GDM1 (cell line): ENCODE measurements around the gene FBXO22.
A peak's percentile ranks its signal among the peaks of the same experiment; 100 is the strongest.
"Not testable (repeated sequence)": the region's sequence is repeated elsewhere in the genome, so short reads cannot be mapped to it uniquely, and the experiment has no call there.

Experiments
- DNase-seq: peaks from one replicate; lab custom pipeline; 2025; lab: John Stamatoyannopoulos, UW

FBXO22 gene

DNA sequence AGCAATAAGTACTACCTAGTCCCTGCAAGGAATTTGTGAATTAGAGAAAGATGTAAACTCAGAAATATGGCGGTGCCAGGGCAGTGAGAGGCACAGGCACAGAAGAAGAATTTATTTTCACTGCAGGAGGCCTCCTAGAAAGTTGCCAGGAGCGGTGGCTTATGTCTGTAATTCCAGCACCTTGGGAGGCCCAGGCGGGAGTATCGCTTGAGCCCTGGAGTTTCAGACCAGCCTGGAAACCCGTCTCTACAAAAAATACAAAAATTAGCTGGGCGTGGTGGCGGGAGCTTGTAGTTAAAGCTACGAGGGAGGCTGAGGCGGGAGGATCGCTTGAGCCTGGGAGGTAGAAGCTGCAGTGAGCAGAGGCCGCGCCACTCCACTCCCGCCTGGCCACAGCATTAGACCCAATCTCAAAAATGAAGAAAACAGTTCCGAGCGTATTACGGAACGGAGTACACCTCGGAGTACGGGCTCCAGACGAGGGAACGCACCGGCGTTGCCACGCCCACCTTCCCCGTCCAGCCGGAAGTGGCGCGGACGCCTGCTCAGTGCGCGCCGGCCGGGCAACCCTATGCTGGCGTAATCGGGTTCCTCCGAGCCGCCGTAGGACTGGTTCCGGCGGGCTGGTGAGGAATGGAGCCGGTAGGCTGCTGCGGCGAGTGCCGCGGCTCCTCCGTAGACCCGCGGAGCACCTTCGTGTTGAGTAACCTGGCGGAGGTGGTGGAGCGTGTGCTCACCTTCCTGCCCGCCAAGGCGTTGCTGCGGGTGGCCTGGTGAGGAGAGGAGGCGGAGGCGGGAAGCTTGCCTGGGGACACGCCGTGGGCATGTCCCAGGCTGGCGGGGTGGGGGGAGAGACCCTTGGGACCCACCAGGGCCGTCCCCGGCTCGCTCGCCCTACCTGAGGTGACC is at the start of gene FBXO22:
Gene FBXO22 (plus strand): TSS at position 548 of the 909 bp plus-strand sequence. CDS start 86 bp downstream, at position 634.
- peak; percentile 86 for DNase-seq

DNA sequence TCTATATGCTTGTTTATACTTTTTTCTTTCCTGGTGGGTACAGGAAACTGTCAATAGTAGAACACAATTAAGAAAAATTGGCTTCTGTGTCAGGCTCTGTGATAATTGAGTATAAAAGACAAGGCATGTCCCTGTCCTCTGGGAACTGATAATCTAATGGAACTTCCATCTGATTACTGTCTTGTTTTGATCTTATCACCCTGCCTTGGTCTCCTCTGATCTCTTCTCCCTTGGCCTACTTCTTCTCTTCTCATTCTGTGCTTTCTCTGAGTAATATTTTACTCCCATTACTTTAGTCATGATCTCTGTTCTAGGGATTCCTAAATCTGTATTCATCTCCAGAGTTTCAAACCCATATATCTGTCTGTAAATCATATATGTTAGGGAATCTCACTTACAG is 45.8 kb upstream of the FBXO22 start:
- DNase-seq, result no peak

DNA sequence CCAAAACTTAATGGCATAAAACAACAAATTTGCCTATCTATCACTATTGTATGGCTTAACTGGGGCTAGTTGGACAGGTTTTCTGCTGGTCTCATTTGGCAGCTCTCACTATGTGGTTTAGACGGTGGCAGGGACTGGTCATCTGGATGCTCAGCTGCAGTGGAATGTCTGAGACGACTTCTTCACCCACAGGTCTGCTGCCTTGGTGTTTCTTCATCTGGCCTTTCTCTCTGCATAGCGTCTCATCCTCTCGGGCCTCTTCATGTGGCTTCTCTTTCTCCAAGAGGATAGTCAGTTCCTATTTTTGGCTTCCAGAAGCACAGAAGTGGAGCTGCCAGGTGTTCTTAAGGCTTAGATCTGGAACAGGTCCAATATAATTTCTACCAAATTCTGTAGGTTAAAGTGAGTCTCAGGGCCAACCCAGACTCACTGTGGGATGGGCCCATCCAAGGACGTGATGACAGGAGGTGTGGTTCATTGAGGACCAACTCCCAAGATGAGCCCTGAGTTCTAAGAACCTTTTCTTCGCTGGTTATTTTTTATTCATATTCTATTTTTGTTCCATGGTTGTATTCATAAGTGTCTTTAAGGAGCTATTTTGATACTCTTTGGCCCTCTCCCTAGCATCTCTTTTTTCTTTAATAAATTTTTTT is 41.8 kb upstream of the FBXO22 start:
- no peak for DNase-seq

DNA sequence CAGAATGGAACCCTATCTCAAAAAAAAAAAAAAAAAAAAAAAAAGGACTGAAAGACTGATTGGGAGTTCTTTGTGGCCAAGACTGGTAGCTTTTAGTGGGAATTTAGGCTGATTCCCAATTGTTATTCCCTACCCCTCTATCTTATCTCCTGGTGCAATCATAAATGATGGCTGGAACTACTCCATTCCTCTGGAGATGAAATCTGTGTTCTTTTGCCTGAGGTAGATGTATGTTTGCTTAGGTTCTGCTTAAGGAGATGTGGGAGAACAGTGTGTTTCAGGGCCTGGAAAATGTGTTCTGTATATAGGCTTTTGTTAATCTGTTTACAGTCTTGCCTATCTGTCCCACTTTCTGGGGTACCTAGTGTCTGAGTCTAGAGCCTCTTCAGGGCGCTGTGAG is 40.9 kb upstream of the FBXO22 start:
- DNase-seq, result no peak

DNA sequence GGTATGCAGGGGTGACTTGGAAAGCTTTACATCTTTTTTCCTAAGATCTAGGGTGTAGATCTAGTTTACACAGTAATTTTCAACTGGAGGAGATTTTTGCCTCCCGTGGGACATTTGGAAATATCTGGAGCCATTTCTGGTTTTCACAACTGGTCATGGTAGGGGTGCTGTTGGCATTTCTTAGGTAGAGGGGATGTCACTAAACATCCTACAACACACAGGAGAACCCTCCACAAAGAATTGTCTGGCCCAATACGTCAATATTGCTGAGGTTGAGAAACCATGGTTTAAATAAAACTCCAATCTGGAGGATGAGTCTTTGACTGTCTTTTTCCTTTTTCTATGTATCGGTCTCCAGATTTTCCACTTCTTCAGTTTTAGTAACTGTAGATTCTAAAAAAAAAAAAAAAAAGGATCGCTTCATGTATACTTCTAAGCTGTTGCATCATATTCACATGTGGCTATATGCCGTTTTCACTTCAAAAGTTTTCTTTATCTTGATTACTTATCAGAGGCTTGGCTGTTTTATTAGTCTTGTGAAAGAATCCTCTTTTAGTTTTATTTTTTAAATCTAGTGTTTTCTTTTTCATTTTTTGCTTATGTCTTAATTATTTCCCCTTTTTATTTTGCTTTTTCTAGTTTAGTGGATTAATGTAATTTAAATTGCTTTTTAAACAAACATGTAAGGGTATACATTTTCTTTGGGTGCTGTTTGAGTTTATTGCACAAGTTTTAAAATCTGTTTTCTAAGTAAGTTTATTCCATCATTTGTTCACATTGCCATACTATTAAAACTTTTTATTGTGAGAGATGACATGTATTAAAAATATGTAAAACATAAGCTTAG is 39.2 kb upstream of the FBXO22 start:
- no peak for DNase-seq

DNA sequence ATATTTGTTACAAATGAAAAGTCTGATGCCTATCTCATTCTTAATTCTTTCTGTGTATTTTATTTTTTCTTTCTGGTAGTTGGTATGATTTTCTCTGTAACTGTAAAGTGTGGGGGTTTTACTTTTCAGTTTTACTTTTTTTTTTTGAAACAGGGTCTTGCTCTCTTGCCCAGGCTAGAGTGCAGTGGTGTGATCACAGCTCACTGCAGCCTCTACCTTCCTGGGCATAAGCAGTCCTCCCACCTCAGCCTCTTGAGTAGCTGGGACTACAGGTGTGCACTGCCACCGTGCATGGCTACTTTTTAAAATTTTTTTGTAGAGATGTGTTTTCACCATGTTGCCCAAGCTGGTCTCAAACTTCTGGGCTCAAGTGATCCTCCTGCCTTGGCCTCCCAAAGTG is 37.6 kb upstream of the FBXO22 start:
- DNase-seq, result not testable (repeated sequence)

DNA sequence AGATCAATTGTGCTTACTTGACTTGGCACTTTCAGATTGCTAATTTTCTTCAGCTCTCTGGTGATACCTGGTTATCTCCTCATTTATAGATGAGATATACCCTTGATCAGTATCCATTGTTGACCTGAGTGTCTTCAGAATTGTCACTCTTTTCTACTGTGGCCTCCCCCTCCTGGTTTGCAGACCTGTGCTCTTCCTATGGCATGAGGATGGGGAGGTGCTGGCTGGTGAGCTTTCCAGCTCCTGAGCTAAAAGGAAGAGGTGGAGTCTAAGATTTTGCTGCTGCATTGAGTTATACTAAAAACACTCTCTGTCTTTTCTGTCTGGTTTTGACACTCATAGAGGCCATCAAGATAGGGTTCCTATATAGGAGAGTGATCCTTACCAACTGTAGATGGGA is 36.8 kb upstream of the FBXO22 start:
- no peak for DNase-seq

DNA sequence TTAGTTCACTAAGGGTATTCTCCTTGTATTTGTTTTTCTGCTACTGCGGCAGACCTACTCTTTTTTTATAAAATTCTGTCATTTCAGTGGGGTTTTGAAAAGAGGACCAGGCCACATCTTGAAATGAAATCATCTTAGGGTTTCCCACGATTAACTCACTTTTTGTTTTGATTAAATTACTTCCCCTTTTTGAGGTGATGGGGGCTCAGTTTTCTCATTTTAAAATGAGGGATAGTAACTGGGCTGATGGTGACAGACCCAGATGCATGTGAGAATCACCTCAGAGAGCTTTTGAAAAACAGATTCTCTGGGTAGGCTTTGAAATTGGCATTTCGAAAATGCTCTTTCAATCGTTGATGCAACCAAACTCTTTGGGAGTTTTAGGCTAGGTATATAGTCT is 36.2 kb upstream of the FBXO22 start:
- no peak for DNase-seq

DNA sequence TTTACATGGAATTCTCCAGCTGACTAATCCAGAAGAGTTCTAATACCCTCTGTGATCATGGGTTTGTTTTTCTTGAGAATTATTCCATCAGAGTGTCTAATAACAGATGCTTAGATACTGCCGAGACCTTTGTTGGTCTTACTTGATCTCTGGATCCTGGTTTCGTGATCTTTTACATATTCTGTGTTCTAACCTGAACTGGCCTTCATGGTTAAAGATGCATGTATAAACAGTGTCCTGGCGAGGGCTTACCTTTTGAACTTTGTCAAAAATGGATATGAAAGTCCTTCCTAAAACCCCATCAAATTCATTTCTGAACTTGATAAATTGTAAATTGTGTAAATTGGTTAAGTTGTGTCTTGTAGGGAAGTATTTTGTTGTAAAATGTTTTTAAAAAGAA is 35.7 kb upstream of the FBXO22 start:
- DNase-seq, result no peak

DNA sequence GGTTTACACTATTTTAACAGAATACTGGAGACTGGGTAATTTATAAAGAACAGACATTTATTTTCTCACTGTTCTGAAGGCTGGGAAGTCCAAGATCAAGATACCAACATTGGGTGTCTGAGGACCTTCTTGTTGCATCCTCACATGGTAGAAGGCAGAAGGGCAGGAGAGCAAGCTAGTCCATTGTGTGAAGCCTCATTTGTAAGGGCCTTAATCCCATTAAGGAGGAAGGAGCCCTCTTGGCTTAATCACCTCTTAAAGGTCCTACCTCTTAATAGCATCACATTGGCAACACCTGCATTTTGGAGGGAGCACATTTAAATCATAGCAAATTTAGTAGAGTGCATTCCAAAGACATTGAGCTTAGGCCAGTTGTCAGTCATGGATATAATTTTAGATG is 34.2 kb upstream of the FBXO22 start:
- DNase-seq, result no peak

DNA sequence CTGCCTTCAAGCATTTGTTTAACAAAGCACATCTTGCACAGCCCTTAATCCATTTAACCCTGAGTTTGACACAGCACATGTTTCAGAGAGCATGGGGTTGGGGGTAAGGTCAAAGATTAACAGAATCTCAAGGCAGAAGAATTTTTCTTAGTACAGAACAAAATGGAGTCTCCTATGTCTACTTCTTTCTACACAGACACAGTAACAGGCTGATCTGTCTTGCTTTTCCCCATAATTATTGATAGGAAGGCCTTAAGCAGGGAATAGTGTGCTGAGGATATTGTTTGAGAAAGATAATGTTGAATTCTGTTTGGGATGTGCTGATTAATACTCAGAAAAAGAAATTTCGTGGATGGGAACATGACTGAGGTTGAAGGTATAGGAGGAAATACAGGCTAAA is 32.1 kb upstream of the FBXO22 start:
- DNase-seq, result not testable (repeated sequence)

DNA sequence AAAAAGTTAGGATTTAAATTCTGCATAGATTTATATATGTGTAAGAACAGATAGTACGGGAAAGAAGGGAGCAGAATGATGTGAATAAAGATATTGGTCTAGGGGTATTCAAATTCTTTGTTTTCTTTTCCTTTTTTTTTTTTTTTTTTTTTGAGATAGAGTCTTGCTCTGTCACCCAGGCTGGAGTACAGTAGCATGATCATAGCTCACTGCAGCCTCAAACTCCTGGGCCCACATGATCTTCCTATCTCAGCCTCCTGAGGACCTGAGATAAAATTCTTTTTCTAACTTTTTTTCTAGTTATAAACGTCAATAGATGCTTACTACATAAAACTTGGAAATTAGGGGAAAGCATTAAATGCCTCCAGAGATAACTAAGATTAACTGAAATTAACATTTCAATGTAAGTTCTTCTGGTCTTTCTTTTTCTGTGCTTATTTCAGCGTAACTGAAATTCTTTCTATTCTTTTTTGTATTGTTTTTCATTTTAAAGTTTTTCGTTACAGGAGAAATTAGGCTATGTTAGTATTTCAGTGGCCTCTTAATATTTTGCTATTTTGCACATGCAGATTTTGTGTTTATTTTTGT is 31.2 kb upstream of the FBXO22 start:
- no peak for DNase-seq

DNA sequence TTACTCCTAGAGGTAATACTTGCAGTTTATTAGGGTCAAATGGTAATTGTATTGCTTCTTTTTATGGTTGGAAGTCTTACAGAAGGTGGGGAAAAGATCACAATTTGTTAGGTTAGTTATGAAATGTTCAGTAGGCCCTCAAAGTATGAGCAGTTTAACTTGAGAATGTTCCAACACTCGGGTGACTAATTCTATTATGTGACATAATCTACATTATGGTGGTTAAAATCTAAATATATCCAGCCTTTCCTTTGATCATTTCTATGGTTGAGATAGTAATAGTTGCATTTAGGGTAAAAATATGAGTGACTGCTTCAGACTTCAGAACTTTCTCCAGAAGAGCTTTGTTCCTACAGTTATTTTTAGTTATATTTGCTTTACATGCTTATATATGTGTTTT is 19.6 kb upstream of the FBXO22 start:
- DNase-seq, result no peak

DNA sequence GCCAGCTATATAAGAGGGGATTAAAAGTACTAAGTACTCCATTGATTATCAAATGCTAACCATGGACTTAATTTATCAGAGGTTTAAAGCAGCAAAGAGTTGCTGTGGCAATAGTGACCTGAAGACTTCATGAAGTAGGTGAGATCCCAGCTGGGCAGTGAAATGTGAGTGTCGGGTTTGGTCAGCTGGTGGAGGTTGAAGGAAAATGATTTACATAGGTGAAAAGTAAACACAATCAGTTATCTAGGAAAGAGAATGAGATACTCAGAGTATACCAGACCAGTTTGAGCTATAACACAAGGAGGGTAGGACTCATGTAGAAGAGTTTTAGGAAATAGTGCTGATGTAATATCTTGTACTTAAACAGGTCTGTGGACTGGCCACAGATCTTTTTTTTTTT is 16.5 kb upstream of the FBXO22 start:
- DNase-seq, result no peak

DNA sequence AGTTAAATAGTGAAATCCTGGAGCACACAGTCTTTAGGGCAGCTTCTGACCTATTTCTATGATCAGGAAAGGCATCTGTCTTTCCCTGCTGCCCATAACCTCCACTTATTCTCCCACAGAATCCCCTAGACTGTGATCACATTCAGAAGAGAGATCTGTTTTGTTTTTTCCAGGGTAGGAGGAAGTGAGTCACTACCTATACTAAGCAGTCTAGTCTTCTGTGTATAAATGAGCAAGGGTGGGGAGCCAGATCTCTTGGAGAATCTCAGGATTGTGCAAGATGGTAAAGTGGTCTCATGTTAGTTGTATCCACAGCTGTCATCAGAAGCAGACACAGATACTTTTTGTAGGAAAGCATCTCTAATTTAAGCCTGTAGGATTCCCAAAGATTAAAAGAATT is 11.8 kb upstream of the FBXO22 start:
- no peak for DNase-seq

DNA sequence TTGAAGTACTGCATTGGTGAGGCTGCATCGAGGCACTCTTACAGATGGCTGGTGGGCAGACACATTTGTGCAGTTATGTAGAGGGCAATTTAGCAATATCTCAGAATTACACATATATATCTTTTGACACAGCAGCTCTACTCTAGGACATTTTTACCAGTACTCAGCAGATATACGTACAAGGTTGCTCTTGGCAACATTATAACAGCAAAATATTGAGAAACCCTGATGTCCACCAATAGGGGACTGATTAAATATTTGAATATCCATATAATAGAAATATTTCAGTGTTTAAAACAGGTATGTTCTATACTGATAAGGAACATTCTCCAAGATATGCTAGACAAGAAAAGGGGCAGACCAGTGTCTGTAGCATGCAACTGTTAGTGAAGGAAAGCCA is 7.9 kb upstream of the FBXO22 start:
- DNase-seq, result no peak

DNA sequence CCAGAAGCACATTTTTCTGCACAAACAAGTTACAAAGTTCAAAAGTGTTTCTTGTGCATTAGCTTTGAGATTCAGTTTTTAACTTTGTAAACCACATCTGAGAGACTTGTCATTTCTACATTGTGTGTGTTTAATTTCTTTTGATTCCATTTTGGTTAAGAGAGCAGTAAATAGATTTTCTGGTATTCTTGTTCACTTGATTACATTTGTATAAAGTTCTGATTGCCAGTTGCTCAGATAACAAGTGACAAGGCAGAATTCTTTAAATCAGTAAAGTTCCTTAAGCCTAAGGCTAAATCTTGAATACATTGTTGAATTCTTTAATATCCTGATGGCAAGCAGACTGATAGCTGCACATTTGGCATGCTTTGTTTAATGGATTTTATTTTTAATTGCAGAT is 3.1 kb upstream of the FBXO22 start:
- DNase-seq, result no peak

DNA sequence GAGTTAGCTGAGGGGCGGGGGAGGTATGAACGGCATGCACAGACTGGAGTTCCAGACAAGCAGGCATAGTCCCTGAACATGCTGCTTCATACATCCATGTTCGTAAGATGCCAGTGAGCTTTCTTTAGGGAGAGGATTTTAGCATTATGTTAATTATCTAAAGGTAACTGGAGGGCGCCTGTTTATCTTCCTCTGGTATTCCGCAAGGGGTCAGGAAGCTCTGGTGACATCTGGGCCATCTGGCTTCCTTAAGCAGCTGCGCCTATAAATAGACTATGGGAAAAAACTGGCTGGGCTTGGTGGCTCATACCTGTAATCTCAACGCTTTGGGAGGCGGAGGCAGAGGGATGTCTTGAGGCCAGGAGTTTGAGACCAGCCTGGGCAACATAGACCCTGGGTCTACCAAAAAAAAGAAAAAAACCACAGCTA is 1.5 kb upstream of the FBXO22 start:
- DNase-seq, result no peak

DNA sequence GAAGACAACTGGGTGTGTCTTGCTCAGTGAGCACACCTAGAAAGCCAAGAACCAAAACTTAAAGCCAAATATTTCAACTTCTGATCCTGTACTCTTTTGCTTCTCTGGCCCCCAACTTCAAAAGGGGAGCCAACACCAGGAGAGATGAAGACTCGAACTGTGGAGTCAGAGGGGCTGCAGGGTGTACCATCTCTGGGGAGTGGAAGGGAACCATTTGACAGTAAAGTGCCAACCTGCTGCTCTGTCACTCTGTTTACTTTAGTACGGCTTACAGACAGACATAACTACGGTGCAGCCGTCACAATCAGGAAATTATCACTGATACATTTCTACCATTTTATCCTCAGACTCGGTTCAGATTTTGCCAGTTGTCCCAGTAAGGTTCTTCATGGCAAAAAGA is 1.6 kb downstream of the FBXO22 start:
- no peak for DNase-seq

DNA sequence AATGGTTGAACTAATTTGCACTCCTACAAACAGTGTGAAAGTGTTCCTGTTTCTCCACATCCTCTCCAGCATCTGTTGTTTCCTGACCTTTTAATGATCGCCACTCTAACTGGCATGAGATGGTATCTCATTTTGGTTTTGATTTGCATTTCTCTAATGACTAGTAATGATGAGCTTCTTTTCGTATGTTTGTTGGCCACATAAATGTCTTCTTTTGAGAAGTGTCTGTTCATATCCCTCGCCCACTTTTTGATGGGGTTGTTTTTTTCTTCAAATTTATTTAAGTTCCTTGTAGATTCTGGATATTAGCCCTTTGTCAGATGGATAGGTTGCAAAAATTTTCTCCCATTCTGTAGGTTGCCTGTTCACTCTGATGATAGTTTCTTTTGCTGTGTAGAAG is 6.7 kb downstream of the FBXO22 start:
- DNase-seq, result not testable (repeated sequence)

DNA sequence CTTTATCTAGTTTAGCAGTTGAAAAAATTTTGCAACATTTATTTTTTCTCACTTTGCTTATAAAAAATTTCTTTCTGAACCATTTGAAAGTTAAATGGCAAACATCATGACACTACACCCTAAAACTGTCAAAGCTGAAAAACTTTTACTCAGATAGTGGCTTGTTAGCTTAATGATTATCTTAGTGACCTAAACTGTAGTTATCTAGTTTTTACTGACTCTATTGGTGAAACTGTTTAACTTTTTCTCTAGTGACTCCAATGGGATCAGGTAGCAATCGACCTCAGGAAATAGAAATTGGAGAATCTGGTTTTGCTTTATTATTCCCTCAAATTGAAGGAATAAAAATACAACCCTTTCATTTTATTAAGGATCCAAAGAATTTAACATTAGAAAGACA is 13.3 kb downstream of the FBXO22 start:
- no peak for DNase-seq

DNA sequence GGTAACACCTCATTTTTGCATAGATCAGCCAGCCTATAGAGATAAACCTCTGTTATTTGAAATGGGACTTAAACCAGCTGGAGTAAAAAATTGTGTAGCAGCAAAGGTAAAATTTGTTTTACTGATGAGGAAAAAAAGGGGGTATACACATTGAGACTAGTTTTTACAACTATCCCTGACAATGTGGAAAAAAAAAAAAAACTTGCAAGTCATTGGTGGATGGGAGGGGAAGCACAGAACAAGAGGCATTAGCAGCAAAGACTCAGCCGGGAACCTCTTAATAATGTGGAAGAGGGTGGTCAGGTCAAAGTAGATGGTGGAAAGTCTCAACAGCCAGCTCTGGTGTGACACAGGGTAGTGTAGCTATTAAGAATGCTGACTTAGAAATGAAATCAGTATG is 14.5 kb downstream of the FBXO22 start:
- no peak for DNase-seq
